GM08714 (cell line): ENCODE results near the gene TPP2.

Experiments used
- H3K4me3 ChIP-seq: fragments of 200-500 bp; sonication (Bioruptor generic); 2 replicates; pipeline ENCODE4 v1.5.1; 2014; ENCODE audit warnings: mild to moderate bottlenecking, low read length, inconsistent platforms
- ZNF274 ChIP-seq: IDR thresholded peaks from 2 replicates; pipeline ENCODE4 v1.6.1; 2012; ENCODE audit warnings: mild to moderate bottlenecking, low read depth, low read length

TPP2 gene

DNA sequence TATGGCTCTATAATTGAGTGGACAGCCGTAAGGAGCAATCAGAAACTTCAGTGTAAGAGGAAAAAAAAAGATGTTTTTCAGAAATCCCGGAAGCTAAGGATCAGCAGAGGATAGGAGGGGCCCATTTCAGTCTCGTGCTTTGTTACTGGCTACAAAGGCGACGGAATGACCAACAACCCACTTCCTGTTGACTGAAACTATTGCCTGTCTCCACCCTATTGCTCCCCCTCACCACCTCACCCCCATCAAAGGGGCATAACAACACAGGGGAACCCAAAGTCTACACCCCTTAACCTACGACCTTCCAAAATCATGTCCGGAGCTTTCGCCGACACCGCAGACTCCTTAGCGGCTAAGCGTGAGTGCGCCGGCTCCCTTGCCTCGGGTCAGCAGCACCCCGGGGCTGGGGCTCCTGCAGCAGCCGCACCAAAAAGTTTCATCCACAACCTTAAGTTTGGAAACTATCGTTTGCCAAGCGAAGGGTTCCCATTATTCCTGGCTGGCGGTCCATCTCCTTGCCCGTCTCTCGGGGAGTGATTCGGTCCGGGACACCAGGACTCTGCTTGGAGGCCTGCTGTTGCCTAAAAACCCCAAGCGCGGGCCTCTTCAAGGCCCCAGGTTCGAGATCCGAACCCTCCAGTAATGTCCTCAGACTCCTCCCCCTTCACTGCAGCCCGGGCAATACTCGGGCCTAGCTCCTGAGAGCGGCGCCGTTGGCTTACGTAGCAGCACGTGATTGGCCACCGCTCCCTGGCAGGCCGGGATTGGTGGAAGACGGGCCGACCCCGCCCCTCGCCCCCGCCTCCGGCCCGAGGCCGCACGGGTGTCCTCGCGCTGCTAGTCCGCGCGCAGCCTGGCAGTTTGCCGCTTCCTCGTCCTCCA lies at the start of gene TPP2:
TSS of gene TPP2 (plus strand) at position 840 of the 882 bp plus-strand sequence. CDS start 53 bp downstream, outside the sequence.
- no peak for TF ChIP-seq ZNF274
- peak within 1 kb of the TSS; percentile 96 for H3K4me3 ChIP-seq

DNA sequence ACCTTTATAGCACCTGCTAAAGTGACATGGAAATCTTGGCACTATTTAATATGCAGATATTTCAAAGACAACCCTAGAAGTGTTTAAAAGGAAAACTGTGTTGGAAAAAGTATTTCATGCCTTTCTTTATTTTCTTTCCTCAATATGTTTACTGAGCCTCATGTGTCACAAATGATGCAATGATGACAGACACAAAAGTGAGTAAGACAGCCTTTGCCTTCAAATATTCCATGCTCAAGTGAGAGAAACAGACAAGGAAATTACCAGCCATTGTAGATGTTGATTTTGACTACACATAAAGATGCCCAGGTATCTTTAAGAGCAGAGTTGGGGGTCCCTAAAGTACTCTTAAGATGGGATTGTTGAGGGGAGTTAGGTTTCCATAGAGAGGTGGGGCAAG lies 48.0 kb upstream of the TPP2 start:
- no peak for TF ChIP-seq ZNF274

DNA sequence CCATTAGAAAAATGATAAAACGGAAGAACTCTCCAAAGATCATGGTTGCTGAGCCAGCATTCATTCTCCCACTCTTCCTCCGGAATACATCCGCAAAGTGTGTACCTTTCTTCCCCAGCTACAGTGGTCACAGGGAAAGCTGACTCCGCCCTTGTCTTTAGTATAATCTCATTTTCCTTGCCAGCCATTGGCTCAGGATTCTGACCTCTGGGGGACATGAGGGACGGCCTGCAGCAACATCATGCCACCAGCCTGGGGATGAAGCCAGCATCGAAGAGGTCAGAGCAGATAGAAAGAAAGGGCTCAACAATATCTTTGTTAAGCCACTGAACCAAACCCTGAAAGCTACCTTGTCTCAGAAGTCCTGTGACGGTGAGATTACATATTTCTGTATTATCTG lies 46.3 kb upstream of the TPP2 start:
- H3K4me3 ChIP-seq: no peak overlapping the region
- no peak for TF ChIP-seq ZNF274

More for the DNA sequence above, 48.0 kb upstream of the TPP2 start:
- no peak overlapping the region for H3K4me3 ChIP-seq

DNA sequence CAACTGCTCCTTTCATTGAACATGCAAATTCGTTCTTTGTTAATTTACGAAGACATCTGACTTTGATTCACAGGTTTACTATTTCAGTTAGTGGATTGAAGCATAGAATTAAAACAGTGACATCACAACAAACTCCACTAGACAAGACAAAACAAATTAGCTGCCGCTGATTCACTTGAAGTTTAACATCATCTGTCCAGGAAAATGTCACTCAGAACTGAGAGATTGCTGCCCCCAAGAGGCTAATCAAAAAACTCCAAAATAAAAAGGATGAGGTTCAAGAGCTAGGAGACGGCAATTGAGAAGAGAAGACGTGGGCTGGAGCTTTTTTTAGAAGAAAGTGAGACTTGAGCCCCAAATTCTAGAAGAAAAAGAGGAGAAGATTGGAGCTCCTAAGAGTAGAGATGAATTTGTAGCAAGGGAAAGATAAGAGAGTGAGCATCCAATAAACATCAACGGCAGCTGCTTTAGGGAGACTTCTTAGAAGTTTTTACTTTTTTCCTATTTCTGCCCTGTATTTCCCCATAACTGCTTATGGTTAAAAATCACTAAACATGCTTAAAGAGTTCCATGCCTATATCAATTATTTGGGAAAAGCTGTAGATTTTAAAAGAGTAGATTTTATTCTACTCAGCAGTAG lies 40.8 kb upstream of the TPP2 start:
- H3K4me3 ChIP-seq: no peak overlapping the region
- TF ChIP-seq ZNF274: no peak

DNA sequence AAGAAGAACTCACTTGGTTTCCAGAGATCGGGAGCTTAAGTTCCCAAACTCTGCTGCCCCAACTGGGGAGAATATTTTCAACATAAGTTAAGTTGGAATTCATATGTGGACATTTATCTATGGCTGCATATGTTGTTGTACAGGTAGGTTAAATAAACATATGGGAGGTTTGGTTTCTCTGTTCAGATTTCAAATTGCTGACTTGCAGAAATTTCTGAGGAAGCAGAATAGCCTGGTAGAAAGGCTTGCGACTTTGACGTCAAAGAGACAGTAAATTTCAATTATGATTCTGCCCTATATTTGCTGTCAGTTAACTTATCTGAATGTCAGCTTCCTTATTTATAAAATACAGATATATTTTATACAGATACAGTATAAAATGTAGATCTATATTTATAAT lies 40.0 kb upstream of the TPP2 start:
- no peak for TF ChIP-seq ZNF274
- no peak overlapping the region for H3K4me3 ChIP-seq

DNA sequence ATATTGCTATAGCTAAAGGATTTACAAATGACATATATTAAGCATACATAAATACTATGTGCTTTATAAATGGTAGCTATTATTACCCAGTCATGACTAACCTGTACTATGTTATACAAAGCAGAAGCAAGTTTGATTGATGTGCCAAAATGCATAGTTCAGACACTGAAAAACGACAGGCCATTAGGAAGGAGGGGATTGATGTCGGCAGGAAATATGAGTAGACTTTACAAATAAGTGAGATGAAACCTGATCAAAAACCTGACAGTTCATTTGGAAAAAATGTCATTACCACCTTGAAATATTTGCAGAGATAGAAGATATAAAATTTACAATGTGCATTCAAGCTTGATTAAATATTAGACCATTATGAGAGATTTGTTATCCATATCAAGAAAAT lies 38.8 kb upstream of the TPP2 start:
- no peak for TF ChIP-seq ZNF274
- H3K4me3 ChIP-seq: no peak overlapping the region

DNA sequence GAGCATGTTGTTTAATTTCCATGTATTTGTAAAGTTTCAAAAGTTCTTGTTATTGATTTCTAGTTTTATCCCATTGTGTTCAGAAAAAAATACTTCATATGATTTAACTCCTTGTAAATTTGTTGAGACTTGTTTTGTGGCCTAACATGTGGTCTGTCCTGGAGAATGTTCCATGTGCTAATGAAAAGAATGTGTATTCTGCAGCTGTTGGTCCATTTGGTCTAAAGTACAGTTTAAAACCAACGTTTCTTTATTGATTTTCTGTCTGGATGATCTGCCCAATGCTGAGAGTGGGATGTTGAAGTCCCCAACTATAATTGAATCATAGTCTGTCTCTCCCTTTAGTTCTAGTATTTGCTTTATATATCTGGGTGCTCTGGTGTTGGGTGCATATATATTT lies 34.9 kb upstream of the TPP2 start:
- TF ChIP-seq ZNF274: no peak
- no peak overlapping the region for H3K4me3 ChIP-seq

DNA sequence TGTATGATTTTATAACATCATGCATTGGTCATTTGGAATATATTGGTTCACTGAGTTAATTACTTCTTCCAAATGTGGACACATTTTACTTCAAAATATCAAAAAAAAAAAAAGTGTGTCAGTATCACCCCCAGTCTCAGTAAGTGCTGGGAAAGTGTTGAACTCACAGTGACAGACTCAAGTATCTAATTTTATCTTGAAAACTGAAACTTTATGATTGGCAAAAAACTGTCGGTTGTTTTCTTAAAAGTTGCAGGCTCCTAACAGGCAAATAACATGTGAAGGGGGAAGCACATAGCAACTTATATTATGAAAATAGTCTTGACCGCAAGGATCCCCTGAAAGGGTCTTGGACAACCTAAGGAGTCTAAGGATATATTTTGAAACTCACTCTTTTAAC lies 33.5 kb upstream of the TPP2 start:
- H3K4me3 ChIP-seq: no peak overlapping the region

DNA sequence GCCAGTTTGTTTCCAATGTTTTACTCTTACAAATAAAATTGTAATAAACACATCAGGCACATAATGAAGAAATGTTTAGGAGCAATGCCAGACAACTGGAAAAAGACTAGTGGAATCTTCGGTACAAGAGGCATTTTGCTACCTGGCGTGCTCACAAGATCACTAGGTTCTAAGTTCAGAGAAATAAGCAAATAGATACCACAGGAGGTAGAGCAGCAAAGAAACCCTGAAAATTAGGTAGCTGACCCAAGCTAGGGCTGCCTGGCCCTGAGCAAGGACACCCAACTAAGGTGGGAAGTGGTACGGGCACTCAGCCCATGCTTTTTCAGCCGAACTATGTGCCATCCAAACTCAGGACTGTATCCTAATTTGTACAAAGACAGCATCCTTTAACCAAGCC lies 32.2 kb upstream of the TPP2 start:
- H3K4me3 ChIP-seq: no peak overlapping the region
- no peak for TF ChIP-seq ZNF274

More for the DNA sequence above, 33.5 kb upstream of the TPP2 start:
- no peak for TF ChIP-seq ZNF274

DNA sequence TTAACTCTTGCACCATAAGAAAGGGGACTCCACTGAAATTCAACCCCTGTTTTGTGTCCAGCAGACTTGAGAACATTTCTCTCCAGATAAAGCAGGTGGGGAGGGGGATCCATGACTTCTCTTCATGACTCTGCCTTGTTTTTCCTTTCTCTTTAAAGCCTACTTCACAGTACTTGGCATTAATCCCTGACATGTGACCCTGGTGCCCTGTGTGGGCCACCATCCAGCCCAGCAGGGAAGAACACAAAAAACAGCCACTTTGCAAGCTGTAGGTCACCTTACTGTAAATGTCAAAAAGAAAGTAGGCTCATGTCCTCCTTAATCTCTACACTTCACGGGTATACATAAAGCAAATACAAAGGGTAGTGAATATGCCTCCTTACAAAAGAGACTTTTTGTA lies 30.3 kb upstream of the TPP2 start:
- no peak overlapping the region for H3K4me3 ChIP-seq
- no peak for TF ChIP-seq ZNF274

DNA sequence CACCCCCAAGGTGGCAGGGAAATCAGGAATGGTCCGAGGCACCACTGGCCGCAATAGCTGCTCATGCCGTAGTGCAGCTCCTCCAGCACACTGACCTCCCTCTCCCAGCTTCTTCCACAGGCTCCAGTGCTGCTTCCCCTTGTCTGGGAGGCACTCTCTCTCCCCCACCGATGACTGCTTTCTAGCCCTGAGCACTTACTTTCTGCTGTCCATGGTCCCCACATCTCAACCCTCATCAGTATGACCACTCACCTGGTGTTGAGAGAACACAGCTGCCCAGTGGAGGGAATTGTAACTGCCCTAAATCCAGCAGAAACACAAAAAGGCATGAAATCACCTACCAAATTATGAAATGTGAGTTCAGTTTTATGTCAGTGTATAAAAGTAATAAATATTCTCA lies 28.9 kb upstream of the TPP2 start:
- TF ChIP-seq ZNF274: no peak
- H3K4me3 ChIP-seq: no peak overlapping the region

DNA sequence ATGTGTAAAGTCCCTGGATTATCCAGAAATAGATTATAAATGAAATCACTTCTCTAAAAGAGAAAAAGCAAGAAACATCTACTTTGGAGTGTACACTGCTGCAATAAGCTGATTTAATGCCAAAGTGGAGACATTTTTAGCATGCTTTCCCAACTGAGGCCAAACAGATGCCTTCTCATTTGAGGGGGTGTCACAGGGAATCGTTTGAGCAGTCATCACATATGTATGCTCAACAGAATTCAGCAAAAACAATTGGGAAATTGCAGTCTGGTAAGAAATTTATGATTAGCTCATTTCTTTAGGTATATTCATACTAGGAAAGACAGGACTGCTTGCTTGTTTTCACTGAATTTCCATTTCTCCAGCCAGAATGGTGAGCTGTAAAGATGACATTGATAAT lies 27.3 kb upstream of the TPP2 start:
- TF ChIP-seq ZNF274: no peak

DNA sequence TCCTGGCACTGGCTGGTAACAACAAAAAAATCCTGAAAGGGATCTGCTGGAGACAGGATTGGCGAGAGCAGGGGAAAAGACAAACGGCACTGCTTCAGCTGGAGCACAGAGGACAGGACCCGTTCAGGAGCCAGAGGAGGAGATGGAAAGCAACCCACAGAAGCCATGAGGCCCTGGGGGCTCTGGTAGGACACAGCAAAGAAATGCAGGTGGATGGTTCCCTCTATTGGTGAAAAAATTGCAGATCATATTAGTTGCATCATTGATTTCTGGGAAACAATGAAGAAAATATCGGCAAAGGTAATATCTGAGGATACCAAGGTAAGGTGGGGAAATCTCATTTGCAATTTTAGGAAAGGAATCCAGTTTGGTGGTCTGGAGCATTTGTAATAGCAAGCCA lies 25.7 kb upstream of the TPP2 start:
- H3K4me3 ChIP-seq: no peak overlapping the region
- TF ChIP-seq ZNF274: no peak

More for the DNA sequence above, 27.3 kb upstream of the TPP2 start:
- no peak overlapping the region for H3K4me3 ChIP-seq

DNA sequence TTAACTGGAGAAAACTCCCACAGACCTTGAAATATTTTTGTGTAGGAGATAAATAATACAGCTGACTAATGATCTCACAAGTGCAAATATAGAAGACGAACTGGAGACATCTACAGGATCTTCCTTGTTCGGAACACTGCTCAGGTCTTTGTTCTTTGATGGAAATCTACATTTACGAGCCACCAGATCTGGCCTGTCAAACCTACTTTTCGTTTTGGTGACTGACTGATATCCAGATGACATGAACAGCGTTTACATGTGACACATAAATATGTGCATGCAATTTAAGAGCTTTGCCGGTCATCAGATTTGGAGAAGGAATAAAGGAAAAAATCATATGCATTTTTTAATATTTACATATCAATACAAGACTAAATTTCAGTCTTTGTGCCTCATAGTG lies 24.5 kb upstream of the TPP2 start:
- no peak for TF ChIP-seq ZNF274

DNA sequence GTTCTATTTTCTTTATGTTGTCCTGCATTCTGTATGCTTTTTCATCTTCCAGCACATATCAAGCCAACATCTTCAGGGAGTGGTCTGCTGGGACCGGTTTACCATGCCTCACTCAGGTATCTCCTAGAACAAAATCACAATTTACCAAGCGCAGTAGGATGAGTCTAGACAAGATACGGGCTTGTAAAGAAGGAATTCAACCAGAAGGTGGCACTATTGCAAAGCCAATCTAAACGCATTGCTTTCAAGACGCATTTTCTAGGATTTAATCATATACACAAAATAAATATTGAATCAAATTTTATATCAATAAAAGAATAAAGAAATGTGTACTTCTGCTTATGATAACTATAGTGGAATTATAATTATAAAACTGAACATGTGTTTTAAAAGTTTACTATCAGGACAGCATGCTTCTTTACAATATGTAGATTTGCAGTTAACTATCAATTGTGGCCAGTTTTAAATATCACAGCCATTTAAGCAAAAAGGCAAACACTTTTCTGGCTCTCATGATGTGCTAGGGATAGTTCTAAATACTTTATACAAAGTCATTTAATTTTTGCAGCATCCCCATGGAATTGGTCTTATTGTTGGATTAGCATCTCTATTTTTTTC lies 16.1 kb upstream of the TPP2 start:
- H3K4me3 ChIP-seq: no peak overlapping the region
- no peak for TF ChIP-seq ZNF274

More for the DNA sequence above, 24.5 kb upstream of the TPP2 start:
- H3K4me3 ChIP-seq: no peak overlapping the region
